Hematopoietic multipotent progenitor cell treated with erythropoietin and hydrocortisone succinate and interleukin-3 and kit ligand, for 8 days (in vitro differentiated cells): ENCODE results near the gene YIF1A.
"Not testable (repeated sequence)": the region's sequence is repeated elsewhere in the genome, so short reads cannot be mapped to it uniquely, and the experiment has no call there.

ENCODE experiments used
- DNase-seq: peaks from one replicate; pipeline ENCODE4 v3.0.0-alpha.2; 2015

Gene YIF1A

DNA sequence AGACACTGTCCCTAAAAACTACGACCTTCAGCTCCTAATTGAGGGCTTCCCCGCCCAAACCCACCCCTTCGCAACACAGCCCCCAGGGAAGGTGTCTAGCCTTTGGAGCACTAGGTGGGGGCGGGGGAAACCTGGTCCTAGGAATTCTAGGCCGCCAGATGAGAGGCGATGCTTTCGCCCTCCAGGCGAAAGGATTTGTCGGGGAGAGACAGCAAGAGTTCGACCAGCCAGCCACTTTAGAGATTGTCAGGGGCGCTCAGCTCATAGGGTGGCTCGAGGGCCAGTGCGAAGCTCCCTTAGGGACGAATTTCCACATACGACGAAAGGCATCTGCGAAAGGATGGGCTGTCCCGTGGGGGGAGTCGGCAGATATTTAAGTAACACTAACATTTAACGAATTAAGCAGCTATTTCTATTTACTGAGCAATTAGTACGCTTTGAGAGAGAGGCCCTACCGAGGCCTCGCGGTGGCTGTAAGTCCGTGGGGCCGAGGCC is 22.6 kb upstream of the YIF1A start:
- DNase-seq, result no peak

DNA sequence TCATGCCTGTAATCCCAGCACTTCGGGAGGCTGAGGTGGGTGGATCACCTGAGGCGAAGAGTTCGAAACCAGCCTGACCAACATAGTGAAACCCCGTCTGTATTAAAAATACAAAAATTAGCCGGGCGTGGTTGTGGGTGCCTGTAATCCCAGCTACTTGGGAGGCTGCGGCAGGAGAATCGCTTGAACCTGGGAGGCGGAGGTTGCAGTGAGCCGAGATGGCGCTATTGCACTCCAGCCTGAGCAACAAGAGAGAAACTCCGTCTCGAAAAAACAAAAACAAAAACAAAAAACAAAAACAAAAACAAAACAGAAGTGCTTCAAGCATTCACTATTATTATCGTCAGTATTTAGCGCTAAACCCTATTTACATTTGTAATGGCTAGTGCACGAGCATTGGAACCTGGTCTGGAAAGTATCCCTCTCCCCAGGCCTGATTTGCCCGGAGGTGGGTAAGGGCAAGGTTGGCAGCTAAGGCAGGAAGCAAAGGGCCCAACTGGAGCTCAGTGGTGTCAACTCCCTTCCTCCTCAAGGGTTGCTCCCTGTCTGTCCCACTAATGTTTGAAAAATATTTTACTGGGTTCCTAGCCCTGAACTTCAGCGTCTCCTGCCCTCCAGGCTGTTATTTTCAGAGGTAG is 22.0 kb upstream of the YIF1A start:
- DNase-seq, result not testable (repeated sequence)

DNA sequence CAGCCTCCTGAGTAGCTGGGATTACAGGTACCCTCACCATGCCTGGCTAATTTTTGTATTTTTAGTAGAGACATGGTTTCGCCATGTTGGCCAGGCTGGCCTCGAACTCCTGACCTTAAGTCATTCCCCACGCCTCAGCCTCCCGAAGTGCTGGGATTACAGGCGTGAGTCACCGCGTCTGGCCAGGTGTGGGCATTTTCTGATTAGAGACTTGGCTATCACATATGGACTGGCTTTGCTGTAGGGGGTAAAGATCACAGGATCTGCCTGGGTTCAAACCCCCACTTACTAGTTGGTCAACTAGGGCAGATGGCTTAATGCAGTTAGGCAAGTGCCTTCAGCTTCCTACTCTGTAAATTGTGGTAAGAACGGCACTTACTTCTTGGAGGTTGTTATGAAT is 21.4 kb upstream of the YIF1A start:
- DNase-seq, result no peak

DNA sequence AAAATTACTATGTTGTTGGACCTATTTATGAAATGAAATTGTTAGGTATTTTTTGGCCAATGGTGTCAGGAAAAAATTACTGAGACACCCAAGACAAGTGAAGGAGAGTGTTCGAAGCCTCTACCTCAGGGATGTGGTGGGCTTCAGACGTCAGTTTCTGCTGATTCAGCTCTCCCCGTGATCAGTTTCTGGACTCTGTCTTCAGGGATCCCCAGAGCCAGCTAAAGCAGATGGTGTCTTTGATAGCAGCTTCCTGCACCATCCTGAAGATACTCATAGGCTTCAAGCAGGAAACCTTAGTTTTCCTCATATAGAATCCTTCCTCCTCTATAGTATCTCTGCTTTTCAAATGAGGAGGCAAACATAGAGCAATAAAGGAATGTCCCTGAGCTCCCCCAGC is 20.5 kb upstream of the YIF1A start:
- DNase-seq, result no peak

DNA sequence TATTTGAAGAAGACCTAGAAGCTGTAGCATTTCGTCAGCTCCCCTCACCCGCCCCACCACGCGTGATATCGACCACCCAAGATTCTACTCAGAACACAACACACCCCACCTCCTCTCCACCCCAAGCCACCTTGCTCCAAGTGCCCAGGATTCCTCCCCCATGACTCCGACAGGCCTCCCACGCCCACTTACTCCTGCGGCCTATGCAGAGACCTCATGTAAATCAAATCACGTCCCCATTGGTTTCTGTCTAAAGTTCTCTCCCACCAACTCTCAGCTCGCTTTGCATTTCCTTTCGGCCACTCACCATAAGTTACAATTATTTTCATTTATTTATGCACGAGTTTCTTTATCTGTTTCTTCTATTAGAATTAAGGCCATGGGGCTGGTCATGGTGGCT is 13.7 kb upstream of the YIF1A start:
- DNase-seq, result no peak

DNA sequence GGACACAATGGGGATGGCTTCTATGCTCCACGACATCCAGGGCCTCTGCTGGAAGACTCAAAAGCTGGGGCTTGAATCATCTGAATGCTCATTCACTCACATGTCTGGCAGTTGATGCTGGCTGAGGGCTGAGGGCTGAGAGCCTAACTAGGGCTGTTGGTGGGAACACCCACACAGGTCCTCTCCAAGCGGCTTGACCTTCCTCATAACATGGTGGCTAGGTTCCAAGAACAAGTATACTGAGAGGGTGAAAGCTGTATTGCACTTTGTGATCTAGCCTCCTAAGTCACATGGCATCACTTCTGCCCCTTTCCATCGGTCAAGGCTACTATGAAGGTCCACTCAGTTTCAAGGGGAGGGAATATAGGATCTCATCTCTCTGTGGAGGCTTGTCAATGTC is 10.2 kb upstream of the YIF1A start:
- DNase-seq, result no peak

DNA sequence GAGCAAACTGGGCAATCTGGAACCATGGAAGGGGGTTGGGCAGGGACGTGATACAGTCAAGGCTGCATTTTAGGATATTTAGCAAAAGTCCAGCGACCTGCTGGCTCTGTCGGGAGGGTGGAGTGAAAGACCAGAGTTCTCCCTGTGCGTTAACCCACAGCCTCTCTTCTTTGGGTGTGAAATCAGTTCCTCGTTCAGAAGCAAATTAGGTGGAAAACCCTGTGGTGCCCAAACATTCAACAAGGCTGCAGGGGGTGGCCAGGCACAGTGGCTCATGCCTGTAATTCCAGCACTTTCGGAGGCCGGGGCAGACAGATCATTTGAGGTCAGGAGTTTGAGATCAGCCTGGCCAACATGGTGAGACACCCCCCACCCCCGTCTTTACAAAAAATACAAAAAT is 8.7 kb upstream of the YIF1A start:
- no peak for DNase-seq

DNA sequence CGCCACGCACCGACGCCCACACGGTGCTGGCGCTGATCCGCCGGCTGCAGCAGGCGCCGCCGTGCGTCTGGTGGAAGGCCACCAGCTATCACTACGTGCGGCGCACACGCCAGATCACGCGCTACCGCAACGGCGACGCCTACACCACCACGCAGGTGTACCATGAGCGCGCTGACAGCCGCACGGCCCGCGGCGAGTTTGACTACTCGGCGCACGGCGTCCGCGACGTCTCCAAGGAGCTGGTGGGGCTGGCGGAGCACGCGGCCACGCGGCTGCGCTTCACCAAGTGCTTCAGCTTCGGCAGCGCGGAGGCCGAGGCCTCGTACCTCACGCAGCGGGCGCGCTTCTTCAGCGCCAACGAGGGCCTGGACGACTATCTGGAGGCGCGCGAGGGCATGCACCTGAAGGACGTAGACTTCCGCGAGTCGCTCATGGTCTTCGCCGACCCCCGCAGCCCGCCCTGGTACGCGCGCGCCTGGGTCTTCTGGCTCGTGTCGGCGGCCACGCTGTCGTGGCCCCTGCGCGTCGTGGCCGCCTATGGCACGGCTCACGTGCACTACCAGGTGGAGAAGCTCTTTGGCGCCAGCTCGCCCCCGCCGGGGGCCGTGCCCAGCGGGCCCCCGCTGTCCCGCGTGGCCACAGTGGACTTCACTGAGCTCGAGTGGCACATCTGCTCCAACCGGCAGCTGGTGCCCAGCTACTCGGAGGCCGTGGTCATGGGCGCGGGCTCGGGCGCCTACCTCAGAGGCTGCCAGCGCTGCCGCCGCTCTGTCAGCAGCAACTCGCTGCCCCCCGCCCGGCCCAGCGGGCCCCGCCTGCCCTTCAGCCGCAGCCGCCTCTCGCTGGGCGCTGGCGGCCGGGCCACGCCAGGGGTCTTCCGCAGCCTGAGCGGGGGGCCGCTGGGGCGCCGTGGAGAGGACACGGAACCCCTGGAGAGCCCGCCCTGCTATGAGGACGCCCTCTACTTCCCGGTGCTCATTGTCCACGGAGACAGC is 6.0 kb upstream of the YIF1A start:
- DNase-seq, result no peak

DNA sequence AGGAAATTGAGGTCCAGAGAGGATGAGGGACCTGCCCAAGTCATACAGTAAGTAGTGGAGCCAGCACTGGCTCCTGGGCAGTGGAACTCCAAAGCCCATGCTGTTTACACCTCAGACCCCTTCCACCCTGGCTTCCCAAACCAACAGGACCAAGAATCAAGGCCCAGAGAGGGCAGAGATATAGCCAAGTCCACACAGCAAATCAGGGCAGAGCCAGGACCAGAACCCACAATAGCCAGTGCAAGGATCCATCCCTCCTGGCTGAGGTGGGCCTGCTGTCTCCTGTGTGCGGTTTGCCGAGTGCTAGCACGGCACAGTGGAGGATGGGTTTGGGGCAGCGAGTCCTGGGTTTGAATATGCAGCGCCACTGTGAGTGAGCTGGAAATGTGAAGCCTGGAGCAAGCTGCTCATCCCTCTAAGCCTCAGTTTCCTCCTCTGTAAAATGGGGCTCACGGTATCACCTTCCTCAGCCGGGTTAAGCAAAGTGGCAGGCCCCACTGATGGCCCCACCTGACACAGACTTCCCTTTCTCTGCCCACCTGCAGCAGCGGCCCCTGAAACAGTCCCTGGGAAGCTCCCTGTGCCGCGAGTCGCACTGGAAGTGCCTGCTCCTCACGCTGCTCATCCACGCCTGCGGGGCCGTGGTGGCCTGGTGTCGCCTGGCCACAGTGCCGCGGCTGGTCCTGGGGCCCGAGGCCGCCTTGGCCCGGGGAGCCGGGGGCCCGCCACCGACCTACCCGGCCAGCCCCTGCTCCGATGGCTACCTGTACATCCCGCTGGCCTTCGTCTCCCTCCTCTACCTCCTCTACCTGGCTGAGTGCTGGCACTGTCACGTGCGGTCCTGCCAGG is 5.1 kb upstream of the YIF1A start:
- DNase-seq, result no peak

DNA sequence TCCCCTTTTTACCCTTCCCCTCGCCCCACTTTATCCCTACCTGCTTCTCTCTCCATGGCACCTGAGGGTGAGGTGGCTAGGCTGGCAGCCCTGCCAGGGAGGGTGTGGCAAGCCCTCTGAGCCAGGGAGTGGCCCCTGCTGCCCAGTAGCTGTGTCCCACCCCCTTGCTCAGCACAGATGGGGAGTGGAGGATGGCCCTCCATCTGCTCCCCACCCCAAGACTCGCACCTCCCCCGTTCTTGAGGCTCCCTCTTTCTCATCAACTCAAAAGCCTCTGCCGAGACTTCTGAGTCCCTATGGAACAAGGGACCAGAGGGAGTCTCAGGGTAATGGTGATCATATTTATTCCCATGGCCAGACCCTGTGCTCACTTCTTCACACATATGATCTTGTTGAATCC is 4.4 kb upstream of the YIF1A start:
- DNase-seq, result no peak

DNA sequence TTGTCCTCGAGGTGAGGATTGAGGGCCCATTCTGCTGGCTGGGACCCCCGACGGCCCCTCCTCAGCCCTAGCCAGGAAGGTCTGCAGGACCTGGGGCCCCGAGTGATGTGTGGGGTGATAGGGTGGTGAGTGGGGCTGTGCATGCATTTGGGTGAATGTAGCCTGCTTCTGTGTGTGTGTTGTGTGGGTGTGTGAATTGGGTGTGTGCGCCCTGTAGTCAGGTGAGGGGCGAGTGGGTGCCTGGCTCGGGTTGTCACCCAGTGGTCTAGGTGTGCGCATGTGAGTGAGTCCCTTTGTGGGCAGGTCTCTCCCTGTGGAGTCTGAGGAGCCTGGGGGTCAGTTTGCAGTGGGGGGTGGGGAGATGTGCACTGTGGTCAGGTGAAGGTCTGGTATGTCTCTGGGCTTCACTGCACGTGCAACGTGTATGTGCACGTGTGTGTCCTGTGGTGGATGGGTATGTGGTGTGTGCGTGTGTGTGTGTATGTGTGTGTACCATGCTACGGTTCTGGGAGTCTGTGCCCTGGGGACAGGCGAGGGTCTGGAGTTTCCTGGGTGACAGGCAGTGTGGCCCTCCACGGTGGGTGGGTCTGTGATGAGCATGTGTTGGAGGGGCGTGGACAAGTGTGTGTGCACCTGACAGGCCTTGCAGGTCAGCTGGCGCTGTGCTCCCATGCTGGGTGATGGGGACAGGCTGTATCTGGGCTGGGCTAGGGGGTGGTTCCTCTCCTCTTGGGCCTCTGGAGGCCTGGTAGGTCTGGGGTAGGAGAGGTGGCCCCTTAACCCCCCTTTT is 3.8 kb upstream of the YIF1A start:
- no peak for DNase-seq

DNA sequence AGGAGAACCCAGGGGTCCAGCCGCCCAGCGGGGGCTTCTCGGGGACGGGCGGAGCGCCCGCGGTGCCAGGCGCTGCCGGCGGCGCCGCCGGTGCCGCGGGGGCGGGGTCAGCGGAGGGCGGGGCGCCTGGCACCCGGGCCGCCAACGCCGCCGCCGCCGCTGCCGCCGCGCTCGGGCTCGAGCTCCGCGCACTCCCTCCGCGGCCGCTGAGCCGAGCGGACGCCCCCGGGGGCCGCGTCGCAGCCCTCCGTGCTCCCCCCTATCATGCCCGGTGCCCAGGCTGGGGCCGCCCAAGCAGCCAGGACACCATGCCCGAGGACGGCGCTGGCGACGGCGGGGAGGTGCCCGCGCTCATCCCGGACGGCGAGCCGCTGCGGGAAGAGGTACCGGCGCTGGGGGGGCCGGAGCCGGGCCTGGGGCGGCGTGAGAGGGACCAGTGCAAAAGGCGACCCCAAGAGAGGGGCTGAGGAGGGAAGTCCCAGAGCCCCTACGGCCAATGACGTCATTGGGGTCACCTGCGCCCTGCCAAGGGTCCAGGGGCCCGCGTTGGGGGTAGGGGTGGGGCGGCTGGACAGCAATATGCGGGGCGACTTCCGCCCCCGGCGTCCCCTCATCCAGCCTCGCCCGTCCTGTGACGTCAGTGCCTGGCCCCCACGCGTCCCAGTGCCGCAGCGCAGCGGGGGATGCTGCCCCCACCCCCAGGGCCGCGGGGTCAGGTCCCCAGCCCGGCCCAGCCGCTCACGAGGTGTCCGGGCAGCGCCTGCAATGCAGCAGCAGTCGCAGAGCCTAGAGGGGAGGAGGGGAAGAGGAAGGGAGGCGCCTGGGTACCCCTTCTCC is 3.0 kb upstream of the YIF1A start, which contains the start of gene TMEM151A:
TSS of gene TMEM151A (plus strand) at position 189 of the 837 bp plus-strand sequence. CDS start at position 309, 120 bp downstream.
- no peak for DNase-seq

DNA sequence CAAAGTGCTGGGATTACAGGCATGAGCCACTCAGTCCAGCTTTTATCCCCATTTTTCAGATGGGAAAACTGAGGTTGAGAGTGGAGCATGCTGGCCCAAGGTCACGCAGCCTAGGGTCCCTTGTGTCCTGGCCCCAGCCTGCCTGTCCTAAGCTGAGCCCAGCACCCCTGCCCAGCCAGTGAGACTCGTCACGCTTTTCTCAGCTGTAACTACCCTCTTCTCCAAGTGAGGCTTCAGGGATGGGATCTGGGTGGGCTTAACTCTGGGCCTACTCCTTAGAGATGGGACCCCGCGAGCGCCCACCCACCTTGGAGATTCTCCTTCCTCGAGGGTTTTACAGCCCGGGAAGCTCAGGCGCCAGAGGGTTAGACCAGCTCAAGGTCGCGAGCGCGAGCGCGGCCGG is 2.4 kb upstream of the YIF1A start:
- no peak for DNase-seq

DNA sequence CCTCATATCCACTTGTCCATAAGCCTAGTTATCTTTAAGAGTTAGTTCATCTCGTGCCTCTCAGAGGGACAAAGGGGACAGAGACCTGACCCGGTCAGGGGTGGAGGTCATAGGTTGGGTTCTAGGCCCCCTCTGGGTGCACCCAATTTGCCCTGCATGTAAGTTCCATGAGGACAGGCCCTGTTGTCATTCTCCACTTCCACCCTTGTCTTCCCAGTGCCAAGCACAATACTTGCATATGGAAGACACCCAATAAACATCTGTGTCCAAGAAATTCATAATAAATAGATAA is 1.3 kb upstream of the YIF1A start:
- no peak for DNase-seq

DNA sequence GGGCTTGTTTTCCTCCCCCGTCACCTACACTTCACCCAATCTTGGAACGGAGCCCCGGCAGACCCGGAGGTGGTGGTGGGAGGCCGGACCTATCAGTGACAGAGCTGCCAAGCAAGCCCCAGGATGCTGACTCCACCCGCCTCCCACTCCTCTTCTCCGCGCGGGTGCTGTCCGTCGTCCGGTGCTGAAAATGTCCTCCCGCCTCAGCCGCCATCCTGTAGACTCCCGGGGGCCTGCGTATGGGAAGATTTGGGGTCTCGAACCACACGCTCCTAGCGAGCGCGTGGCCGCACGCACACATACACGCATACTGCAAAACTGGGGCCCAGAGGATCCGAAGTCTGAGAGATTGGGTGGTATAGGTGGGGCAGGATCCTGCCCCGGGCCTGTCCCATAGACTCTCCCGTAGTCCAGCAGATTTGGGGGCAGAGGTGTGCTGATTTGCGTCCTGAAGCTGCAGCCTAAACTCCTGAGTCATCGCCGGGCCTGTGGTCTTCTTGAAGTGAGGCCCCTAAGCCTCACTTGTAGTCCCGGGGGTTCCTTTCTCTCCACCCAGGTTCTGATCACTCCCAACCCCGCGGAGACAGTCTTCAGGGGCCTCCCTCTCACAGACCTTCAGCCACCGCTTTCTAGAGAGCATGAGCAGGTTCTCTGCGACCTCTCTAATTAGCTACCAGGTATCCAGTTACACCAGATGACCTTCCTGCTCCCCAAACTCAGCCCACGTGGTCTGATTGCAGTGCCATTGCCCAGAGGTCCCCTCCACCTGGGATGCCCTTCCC is 796 bp upstream of the YIF1A start:
- no peak for DNase-seq

DNA sequence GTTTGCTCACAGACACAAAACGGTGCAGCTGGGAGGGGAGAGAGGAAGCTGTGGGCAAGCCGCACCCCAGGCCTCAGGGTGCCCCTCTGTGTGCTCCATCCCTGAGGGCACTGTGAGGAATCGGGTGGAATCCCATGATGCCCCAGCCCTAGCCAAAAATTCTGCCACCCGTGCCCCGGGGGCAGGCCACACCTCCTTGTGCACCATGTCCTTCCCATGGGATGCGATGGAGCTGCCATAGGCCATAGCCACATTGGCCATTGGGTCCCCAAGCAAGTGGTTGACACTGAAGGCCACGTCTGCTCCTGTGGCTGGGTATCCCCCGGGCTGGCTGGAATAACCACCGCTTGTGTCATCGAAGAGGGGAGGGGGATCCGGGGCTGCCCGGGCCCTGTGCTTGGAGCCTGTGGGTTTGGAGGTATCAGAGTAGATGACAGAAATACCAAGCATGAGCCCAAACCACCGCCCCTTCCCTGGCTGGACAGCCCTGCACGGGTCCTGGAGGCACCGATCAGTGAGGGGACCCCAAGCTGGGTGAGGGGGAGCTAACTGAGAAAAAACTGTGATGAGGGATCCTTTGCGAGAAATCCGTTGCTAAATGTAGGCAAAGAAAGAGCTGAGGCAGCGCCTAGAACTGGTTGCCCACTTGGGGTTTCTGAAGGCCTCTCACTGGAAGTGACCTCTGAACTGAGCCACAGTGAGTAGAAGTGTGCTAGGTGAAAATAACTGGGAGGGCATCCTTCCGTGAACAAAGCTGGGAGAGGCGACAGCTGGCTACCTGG is 863 bp downstream of the YIF1A start:
- no peak for DNase-seq

DNA sequence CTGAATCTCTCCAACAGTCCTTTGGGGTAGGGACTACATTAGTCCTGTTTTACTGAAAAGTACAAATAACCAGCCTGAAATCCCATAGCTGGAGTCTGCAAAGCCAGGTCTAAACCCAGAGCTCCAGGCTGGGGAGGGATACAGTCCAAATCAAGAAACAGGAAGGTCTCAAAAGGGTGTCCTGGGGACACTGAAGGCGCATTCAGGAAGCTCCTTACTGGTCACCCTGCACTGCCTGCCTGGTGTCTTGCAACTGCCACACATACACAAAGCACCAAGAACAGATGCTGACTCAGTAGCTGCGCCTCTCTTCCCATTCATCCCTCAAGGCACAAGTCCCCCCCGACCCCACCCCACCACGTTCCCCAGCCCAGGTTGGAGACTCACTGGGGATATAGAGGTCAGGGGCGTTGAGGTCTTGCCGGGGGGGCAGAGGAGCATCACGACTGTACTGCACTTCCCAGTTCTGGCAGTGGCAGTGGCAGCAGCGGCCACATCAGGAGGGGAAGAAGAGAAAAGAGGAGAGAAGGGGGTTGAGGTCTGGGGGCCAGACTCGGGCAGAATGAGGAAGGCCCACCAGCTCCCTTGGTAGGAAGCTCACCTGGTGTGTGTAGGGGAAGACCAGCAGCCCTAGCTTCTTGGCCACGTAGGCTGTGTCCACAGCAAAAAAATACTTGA is 1.6 kb downstream of the YIF1A start:
- no peak for DNase-seq

DNA sequence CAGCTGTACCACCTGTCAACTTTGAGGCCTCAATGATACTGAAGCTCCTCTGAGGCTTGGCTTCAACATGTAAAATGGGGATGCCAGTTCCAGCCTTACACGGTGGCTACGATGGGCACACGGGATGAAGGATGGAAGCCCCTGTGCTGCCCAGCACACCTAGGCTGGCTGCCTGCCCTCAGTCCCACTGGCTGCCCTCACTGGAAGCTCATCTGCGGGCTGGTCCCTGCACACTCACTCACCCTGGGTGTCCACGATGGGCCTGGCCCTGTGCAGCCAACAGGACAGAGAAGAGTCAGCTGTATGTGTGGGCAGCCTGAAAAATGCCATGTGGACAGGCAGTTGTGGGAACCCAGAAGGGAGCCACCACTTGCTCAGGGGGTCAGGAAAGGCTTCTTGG is 2.2 kb downstream of the YIF1A start:
- no peak for DNase-seq

DNA sequence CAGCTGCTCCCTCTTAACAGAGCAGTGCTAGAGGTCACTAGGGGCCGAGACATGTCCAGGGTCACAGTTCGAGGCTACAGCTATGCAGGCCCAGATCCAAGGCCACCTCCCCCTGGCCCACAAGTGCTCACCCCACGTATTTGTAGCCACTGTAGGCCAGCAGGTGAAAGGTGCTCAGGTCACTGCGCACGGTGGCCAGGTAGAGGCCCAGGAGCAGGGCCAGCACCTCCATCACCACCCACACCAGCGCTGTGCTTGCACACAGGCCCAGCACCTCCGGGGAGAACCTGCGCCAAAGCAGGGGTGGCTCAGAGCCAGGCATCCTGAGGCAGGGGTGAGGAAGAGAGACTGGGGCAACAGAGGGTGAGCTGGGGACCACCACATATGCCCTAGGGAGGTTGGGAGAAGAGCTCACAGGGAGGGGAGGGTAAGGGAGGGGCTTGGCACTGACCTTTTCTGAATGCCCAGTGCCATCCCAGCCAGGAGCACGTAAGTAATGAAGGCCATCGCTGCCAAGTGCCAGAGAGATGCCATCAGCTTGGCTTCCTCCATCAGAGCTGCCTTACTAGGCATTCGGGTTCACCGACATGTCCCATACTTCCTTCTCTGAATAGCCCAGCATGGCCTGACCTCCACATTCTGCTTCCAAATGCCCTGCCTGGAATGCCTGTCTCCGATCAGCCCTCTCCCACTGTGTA is 3.5 kb downstream of the YIF1A start:
- no peak for DNase-seq
